Stimulated activated CD4-positive, alpha-beta T cell treated with anti-CD3 and anti-CD28 coated beads, Interleukin-2, amount 100 ng/mL, for 4 hours (primary cell): Measurements from ENCODE around the gene UGT1A9.

Source experiments
- DNase-seq: peaks from one replicate; pipeline ENCODE4 v3.0.0-alpha.2; 2020; ENCODE audit warnings: low read depth

UGT1A9 gene

DNA sequence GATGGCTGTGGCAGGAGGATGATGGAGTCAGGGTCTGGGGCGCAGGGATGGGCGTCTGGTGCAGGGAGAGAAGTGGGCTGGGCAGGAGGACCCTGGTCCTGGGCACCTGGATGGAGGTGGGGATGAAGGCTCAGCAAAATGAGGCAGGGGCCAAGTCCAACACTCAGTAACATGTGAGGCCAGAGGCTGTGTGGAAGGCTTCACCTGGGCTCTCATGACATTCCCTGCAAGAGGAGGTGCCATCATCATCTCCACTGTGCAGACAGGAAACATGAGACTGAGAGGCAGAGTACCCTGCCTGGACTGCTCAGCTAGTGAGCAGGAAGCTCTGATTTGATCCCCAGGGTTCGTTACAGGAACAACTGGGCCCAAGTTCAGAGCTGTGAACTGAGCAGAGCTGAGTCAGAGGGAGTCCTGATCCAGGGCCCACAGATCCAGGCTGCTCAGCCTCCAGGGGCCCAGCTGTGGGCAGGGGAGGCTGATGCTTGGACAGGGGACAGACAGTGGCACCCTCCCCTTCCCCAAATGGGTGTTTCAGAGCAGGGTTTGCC is 145.7 kb downstream of the UGT1A9 start:
- no peak for DNase-seq

DNA sequence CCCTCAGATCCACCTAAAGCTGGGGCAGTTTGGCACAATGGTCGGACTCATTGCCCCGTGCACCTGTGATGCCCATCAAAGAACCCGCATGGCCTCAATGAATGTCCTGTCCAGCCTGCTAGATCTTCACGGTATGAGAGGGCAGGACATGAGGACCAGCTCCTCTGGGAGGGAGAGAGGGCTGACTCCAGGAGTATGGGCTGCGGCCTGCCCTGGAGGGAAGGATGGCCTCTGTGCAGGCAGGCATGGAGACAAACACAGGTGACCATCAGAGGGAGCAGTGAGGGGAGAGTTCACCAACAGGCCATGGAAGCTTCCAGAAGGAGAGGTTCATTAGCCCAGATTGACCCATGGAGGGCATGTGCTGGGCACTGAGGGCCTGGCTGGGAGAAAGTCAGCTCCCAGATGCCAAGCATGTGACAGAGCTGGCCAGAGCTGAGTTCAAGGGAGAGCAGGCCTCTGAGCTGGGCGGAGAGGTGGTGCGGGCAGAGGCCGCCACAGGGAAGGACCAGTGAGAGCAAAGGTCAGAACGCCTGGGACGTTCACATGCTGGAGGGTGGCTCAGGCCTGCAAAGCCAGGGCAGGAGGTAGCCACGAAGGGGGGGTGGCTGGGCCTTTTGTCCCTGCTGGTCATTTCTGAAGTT is 146.4 kb downstream of the UGT1A9 start:
- DNase-seq: no peak

DNA sequence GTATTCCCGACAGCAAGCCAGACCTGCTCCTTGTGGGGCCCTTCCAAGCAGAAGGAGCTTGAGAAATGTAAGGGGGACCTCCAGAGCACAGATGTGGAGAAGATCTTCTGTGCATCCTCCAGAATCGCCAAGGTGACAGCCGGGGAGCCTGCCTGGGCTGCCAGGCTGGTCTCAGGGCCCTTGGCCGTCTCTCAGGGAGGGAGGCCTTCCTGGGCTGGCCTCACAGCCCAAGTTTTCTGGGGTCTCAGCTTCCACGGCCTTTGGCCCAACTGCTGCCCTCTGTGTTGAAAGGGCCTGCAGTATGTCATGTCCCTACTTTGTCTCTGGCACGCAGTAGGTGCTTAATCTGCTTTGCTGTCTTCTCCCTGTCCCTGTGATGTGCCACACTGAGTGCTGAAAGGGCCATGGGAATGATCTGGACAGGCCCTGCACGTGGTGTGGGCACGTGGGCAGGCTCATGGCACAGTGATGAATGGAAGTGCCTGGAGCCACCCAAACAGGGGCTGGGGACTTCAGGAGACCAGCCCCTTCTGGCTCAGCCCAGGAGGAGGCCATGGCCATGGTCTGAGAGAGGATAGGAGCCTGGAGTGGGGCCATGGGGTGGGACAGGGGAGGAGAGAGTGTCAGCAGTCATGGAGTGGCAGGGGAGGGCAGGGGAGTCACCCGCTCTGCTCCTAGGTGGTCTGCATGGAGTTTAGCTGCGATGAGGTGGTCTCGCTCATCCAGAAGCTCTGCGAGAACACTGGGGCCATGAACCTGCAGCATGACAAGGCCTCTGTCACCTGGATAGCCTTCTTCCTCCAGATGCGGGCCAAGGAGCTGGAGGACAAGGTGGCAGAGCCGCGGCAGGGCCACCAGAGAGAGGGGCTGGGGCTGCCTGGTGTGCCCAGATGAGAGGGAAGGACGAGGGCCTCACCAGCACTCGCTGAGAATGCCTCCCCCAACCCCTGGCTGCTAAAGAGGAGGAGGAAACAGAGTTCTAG is 147.2 kb downstream of the UGT1A9 start:
- no peak for DNase-seq

DNA sequence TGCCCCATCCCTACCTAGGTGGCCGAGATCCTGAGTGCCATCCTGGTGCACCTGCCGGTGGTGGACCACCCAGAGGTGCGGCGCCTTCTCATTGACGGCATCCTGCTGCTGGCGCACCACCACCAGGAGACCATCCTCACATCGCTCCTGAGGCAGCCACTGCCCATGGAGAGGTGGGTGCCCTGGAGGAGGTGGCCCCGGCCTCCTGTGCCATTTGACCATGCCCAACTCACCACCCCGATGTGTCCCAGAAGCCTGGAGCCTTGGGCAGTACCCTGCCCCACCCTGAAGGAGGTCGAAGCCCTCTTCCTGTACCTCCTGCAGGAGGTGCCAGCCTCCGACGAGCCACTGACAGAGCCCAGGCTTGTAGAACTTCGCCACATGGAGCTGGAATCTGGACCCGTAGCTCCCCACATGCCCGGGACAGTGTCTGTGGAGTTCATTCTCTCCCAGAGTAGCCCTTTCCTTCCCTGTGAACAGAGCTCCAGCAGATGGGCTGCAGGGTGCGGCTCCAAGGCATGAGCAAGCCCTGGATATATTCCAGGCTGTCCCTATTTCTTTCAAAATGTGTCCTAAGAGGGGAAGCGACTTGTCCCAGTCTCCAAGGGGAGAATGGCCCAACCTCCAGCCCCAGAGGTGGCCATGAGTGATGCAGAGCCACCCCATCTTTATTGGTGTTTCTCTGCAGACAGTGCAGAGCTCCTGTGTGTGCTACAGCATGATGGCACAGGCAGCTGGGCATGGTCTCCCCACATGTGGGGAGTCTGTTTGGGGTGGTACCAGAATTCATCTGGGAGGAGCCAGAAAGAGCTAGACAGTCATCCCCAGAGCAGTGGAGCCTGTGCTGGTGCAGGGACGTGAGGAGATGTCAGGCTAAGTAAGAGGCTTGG is 148.4 kb downstream of the UGT1A9 start:
- DNase-seq: no peak

DNA sequence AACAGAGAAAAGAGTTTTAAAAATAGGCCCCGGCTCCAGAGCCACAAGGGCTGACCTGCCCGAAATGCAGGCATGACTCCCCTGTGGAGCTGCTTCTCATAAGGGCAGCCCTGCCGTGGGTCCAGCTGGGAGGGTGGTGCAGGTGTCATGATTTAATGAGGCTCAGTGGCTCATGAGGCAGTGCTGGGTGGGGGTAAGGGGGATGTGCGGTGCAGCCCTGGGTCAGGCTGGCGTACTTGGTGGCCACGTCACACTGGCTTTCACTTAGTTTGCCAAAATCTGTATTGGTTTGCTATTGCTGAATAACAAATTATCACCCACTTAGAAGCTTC is 149.0 kb downstream of the UGT1A9 start:
- DNase-seq: no peak

DNA sequence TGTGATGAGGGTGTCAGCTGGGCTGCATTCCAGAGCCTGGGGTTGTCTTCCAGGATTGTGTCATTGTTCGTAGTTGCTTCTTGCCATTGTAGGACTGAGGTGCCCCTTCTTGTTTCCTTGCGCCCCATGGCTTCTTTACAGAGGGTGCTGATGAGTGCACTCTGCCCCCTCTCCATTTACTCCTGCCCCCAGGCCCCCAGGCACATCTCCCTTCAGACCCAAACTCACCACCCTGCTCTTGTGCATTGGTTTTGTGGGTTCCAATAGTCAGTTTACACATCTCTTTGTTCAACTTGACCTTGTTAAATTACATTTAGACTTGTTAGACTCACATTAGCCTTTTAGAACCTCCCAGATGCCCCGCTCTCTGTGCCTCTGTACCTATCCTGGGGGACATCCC is 149.5 kb downstream of the UGT1A9 start:
- no peak for DNase-seq

DNA sequence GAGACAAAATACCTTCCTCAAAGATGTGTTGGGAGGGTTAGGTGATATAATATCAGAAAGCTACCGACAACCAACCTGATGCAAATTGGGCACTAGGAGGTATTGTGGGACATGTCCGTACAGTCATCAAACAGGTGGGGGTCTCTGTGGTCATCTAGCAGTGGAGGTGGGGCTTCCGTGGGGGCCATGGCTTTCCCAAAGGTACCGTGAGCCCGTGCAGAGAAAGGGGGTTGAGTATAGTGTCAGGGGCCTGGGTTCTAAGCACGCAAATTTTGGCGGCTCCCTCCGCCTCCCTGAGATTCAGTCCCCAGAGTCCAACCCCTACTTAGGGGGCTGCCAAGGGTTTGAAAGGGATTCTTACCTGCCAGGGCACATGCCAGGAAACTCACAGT is 150.0 kb downstream of the UGT1A9 start:
- no peak for DNase-seq

DNA sequence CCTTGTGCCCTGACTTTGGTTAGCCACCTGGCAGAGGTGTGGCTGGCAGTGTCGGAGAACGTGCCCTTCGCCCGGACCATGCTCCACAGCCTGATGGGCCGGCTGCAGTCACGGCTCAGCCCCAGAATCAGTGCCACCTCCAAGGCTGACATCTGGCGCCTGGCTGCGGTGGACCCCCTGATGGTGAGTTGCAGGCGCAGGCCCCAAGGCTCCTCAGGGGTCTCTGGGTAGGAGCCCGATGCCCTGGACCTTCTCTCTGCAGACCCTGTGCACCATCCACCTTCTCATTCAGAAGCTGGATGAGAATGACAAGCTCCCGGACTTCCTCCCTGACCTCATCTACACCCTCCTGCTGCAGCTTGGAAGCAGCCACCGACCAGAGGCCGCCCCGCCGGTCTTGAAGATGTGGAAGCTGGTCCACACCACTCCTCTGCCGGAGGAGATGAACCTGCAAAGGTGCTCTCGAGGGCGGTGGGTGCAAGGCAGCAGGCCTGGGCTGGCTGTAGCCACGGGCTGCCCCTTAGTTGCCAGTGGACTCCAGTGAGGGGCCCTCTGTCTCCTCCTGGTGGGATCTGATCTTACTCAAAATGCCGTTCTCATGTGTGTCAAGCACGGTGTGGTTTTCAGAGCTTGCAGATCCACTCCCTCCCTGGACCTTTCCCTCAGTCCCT is 150.5 kb downstream of the UGT1A9 start:
- DNase-seq: no peak
